Spleen (tissue), 11 donors: ENCODE results near the gene STX16. TPM values are rescaled to one million over a fixed set of nuclear protein-coding genes. Genes with fewer than 3 reads are reported as not detected.

Experiments used
- DNase-seq: peaks from one replicate; pipeline ENCODE4 v3.0.0-alpha.2; 2020
- H3K27ac ChIP-seq, 8 donors: fragments of 200-600 bp; sonication (generic) in 7 of 8; 1 replicate in 4 of 8; 2 replicates in 4 of 8; pipeline versions ENCODE4 v1.5.0 to v1.8.0; 2016 to 2021; ENCODE audit warnings: inconsistent platforms in 4 of 8, mild to moderate bottlenecking in 4 of 8, moderate library complexity in 1 of 8
- H3K27me3 ChIP-seq, 7 donors: fragments of 200-600 bp; sonication (generic) in 6 of 7; replicated peaks in 1 of 7; 1 replicate in 4 of 7; 2 replicates in 3 of 7; pipeline versions ENCODE4 v1.5.0 to v1.8.0; 2016 to 2021; ENCODE audit warnings: inconsistent platforms in 3 of 7, mild to moderate bottlenecking in 1 of 7
- H3K36me3 ChIP-seq, 6 donors: fragments of 200-600 bp; sonication (generic) in 5 of 6; 1 replicate in 4 of 6; 2 replicates in 2 of 6; pipeline versions ENCODE4 v1.5.0 to v1.8.0; 2016 to 2021; ENCODE audit warnings: inconsistent platforms in 2 of 6
- H3K4me1 ChIP-seq, 6 donors: fragments of 200-600 bp; sonication (generic) in 5 of 6; 1 replicate in 3 of 6; 2 replicates in 3 of 6; pipeline versions ENCODE4 v1.5.0 to v1.8.0; 2016 to 2021; ENCODE audit warnings: inconsistent platforms in 3 of 6
- H3K4me3 ChIP-seq, 8 donors: fragments of 200-600 bp; sonication (generic) in 7 of 8; 1 replicate in 4 of 8; 2 replicates in 4 of 8; pipeline versions ENCODE4 v1.5.0 to v1.8.0; 2016 to 2021; ENCODE audit warnings: inconsistent platforms in 4 of 8, mild to moderate bottlenecking in 4 of 8, moderate library complexity in 2 of 8
- H3K9me3 ChIP-seq, 8 donors: fragments of 200-600 bp; sonication (generic) in 7 of 8; 1 replicate in 4 of 8; 2 replicates in 4 of 8; pipeline versions ENCODE4 v1.5.0 to v1.8.0; 2016 to 2021; ENCODE audit warnings: inconsistent platforms in 4 of 8
- POLR2A ChIP-seq, 3 donors: fragments of 450-650 bp; IDR thresholded peaks; one replicate each; pipeline ENCODE4 v1.5.1; 2017; ENCODE audit warnings: antibody characterized with exemption in 3 of 3, mild to moderate bottlenecking in 1 of 3
- POLR2AphosphoS5 ChIP-seq, 3 donors: sonication (generic); formaldehyde crosslinking; IDR thresholded peaks; one replicate each; pipeline ENCODE4 v1.5.1; 2017; ENCODE audit warnings: antibody characterized with exemption in 3 of 3
- WGBS, 5 donors: extraction: QIAGEN DNeasy Blood & Tissue Kit in 3 of 5; methylation state at CpG; one replicate each; pipeline versions ENCODE4 v1.1.5 to v1.1.7; 2013 to 2018; 5-methylcytosine and 5-hydroxymethylcytosine counted together
- intact Hi-C: fragments of 100-400 bp; cut with DNase I; formaldehyde crosslinking; loops from one replicate; pipeline ENCODE4 v1.15.0; 2023; ENCODE audit warnings: low total_unique reads
- polyA plus RNA-seq, 3 donors: library from polyadenylated mRNA; stranded (reverse); fragments of 200-250 nt; gene quantifications; one replicate each; pipeline ENCODE4 v1.2.1, GENCODE V29; 2013
- total RNA-seq, 7 donors: library from RNA; depleted of rRNA in 3 of 7; stranded (reverse); fragments of >200 nt in 3 of 7; fragmentation: NEBNext Ultra II Directional in 4 of 7; extraction: Animal tissue kit (Norgen Biotek cat#: 25700) in 4 of 7; gene quantifications; one replicate each; pipeline versions ENCODE4 v1.1.0 to v1.2.1, GENCODE V29; 2016 to 2021
- TF ChIP-seq, protein P1 (sequence below), 11 experiments: fragments of 200-600 bp in 7 of 11; fragments of 450-650 bp in 4 of 11; sonication (generic) in 4 of 11; IDR thresholded peaks in 8 of 11; conservative IDR thresholded peaks in 3 of 11; 1 replicate in 7 of 11; 2 replicates in 4 of 11; pipeline versions ENCODE4 v1.4.0 to v1.8.0; 2016 to 2021; ENCODE audit warnings: antibody characterized with exemption in 11 of 11, inconsistent platforms in 4 of 11, mild to moderate bottlenecking in 1 of 11
- donor health status: healthy with polysubstance abuse.
- donor health status: DM: no; HTN: no; CAD: no; lungs with moderate emphysema.
- donor health status: DM: no; HTN: no; CAD: no.
- donor health status: Bipolar disorder and iron deficiency.
- donor health status: healthy.
- donor health status: DM: no; HTN: no; CAD: no.
- donor health status: DM: yes; HTN: yes; CAD: no.

Gene STX16
- total and polyA plus RNA-seq, 10 donors = 34.4 to 105 (median 75.0) TPM

DNA sequence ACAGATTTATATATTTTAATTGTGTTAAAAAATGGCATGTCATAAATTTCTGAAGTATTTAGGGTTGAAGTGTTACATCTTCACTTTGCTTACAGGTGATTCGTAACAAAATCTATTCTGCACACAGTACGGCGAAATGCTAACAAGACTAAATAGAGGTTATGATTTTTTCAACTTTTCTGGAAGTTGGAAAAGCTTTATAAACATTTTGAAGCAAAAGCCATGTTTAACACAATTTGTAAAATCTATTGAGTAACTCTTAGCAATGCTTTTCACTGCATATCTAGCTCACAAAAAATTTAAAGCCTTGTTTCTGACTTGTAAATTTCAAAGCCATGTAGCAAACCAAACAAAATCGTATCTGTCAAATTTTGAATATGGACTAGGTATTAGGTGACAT is 3.3 kb downstream of the STX16 start:
- DNase-seq = no peak
- TF ChIP-seq, protein P1, sequence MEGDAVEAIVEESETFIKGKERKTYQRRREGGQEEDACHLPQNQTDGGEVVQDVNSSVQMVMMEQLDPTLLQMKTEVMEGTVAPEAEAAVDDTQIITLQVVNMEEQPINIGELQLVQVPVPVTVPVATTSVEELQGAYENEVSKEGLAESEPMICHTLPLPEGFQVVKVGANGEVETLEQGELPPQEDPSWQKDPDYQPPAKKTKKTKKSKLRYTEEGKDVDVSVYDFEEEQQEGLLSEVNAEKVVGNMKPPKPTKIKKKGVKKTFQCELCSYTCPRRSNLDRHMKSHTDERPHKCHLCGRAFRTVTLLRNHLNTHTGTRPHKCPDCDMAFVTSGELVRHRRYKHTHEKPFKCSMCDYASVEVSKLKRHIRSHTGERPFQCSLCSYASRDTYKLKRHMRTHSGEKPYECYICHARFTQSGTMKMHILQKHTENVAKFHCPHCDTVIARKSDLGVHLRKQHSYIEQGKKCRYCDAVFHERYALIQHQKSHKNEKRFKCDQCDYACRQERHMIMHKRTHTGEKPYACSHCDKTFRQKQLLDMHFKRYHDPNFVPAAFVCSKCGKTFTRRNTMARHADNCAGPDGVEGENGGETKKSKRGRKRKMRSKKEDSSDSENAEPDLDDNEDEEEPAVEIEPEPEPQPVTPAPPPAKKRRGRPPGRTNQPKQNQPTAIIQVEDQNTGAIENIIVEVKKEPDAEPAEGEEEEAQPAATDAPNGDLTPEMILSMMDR (IDR thresholded peaks at IDR 0.05 in 8 of 11, conservative IDR thresholded peaks at IDR 0.05 in 3 of 11) = no peak
- TF ChIP-seq POLR2A (IDR thresholded peaks at IDR 0.05) (no peak), POLR2AphosphoS5 (IDR thresholded peaks at IDR 0.05) (no peak)
- no peaks in the 10 kb centered on the region for H3K9me3 ChIP-seq
- H3K4me3 ChIP-seq = no peak overlapping the region
- H3K4me1 ChIP-seq = peaks cover 27 to 77% (median 74%) of the 10 kb centered on the region in 6 donors
- 87 to 97% (median 90%) methylated on average over 4 of the region's 4 CpGs for WGBS, 5 donors
- peaks cover 0 to 16% (median 0%) of the 10 kb centered on the region in 6 donors for H3K36me3 ChIP-seq
- H3K27me3 ChIP-seq = peaks cover 0 to 6% (median 0%) of the 10 kb centered on the region in 7 donors
- intact Hi-C loops = loop anchor here (5.0 kb wide), 1 partner anchor 417 kb away; no protein-coding TSS in a partner anchor
- no peak overlapping the region for H3K27ac ChIP-seq

DNA sequence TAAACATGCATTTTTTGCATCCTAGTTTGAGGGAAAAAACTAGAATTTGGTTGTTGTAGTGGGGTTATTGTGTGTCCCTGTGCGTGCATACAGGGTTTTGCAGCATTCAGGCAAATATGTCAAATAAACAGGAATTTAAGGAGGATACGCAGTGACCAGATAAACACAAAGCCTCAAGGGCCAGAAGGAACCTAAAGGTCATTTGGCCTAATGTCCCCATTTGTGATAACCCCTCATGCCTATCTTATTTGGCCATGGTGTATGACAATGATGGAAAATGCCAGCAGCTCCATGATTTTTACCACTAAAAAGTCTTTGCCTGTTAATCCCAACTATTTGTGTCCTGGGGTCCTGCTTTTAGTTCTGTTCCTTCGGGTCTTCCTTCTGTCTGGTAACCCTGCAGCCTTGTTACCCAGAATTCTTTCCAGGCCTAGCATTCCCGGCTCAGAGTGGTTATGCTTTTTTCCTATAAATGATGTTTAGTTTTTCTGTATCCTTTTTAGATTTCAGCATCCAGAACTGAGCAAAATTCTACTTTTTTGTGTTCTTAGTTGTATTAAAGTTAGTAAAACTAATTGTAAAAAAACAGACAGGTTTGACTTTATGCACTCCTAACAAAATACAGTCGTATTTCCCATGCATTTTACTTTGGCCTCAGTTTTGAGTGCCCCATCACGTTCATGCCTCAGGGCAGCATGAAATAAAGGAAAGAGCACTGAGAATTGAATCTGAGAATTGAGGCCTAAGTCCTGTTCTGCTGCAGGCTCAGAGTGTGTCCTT is 4.4 kb downstream of the STX16 start:
- intact Hi-C loops = no loop called here
- Histone ChIP-seq H3K4me1 (peaks cover 27 to 82% (median 79%) of the 10 kb centered on the region in 6 donors), H3K4me3 (no peak overlapping the region)

DNA sequence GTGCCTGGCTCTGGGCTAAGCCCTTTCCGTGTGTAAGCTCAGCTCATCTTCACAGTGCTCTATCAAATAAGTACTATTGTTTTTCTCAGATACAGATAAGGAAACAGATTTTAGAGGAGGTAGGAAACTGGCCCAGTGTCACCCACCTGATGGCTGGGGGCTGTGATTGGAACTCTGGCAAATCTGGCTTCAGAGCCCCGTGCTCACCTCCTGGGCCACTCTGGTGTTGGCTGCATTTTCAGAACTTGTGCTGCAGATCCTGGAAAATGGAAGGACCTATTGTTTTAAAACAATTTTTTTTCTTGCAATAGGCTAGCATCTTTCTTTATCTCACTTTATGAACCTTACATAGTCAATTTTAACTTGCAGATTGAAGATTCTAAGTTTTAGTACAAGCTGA is 5.7 kb downstream of the STX16 start:
- Histone ChIP-seq H3K36me3 (peaks cover 0 to 32% (median 3%) of the 10 kb centered on the region in 6 donors), H3K27ac (peak overlapping the region in 3 of 8 donors; percentile 0 to 23 (median 5)), H3K9me3 (no peaks in the 10 kb centered on the region), H3K4me3 (no peak overlapping the region), H3K27me3 (no peaks in the 10 kb centered on the region), H3K4me1 (peaks cover 27 to 95% (median 90%) of the 10 kb centered on the region in 6 donors)
- 57 to 82% (median 73%) methylated on average over 2 of the region's 2 CpGs for WGBS, 5 donors
- TF ChIP-seq, protein P1 (IDR thresholded peaks at IDR 0.05 in 8 of 11, conservative IDR thresholded peaks at IDR 0.05 in 3 of 11) = no peak
- TF ChIP-seq POLR2AphosphoS5 (IDR thresholded peaks at IDR 0.05) = no peak
- TF ChIP-seq POLR2A (IDR thresholded peaks at IDR 0.05) = no peak
- intact Hi-C loops = no loop called here
- no peak for DNase-seq

More for the DNA sequence above, 4.4 kb downstream of the STX16 start:
- Histone ChIP-seq H3K27ac (peak overlapping the region in 4 of 8 donors; percentile 0 to 38 (median 13)), H3K27me3 (no peaks in the 10 kb centered on the region), H3K36me3 (peaks cover 0 to 19% (median 0%) of the 10 kb centered on the region in 6 donors), H3K9me3 (no peaks in the 10 kb centered on the region)
- TF ChIP-seq POLR2AphosphoS5 (IDR thresholded peaks at IDR 0.05) (no peak), POLR2A (IDR thresholded peaks at IDR 0.05) (no peak)
- TF ChIP-seq, protein P1 (IDR thresholded peaks at IDR 0.05 in 8 of 11, conservative IDR thresholded peaks at IDR 0.05 in 3 of 11) = no peak
- 76 to 83% (median 80%) methylated on average over 6 of the region's 6 CpGs for WGBS, 5 donors
- DNase-seq = no peak

DNA sequence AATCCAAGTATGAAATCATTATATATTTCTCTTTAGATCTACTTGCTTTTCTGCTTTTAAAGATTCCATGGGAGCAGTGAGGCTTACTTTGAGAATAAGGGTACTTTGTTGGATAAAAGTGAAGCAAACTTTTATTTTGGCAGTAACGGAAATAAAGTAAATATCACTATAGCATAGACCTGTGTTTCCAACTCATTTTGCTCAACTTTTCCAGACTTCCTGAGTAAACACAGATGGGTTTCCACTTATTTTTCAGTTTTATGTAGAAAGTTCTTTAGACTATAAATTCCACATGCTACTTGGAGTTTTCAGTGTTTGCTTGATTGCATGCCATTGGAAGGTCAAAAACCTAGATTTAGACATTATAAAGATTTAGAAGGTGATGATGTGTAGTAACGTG is 6.2 kb downstream of the STX16 start:
- TF ChIP-seq POLR2AphosphoS5 (IDR thresholded peaks at IDR 0.05) = no peak
- Histone ChIP-seq H3K36me3 (peaks cover 0 to 36% (median 3%) of the 10 kb centered on the region in 6 donors), H3K4me1 (peaks cover 27 to 99% (median 94%) of the 10 kb centered on the region in 6 donors), H3K27ac (peak overlapping the region in 2 of 8 donors; percentile 0 to 23), H3K9me3 (no peaks in the 10 kb centered on the region), H3K4me3 (no peak overlapping the region), H3K27me3 (no peaks in the 10 kb centered on the region)
- no peak for DNase-seq
- whole genome bisulfite sequencing, 5 donors = 83 to 94% (median 91%) methylated on average over 2 of the region's 2 CpGs
- intact Hi-C loops = no loop called here
